Loucy (cell line): ENCODE results near the gene MARCOL.

Source experiments
- CTCF ChIP-seq: fragments of 200-600 bp; sonication (generic); conservative IDR thresholded peaks from 2 replicates; pipeline ENCODE4 v1.5.1; 2014; ENCODE audit warnings: mild to moderate bottlenecking, antibody characterized with exemption, low read length
- EZH2phosphoT487 ChIP-seq: fragments of 200-600 bp; IDR thresholded peaks from 2 replicates; pipeline ENCODE4 v1.6.1; 2018; ENCODE audit warnings: antibody characterized with exemption, mild to moderate bottlenecking, moderate library complexity, borderline replicate concordance

- TF ChIP-seq CTCF (no peak), EZH2phosphoT487 (no peak)
These were observed 30.2 kb downstream of the MARCOL start, which contains the start of gene SPINK13 for GRCh38 chr5:148268566-148268965.
